ENCODE data around the gene ZNF385A. TPM values are rescaled to one million over a fixed set of nuclear protein-coding genes. Genes with fewer than 3 reads are reported as not detected.

The ZNF385A gene
- total RNA-seq, 2 donors from 2014 or later, result 3.1 to 7.3 TPM

- Histone ChIP-seq H3K27me3 (no peaks in the 10 kb centered on the region), H3K4me3 (no peak overlapping the region), H3K36me3 (replicated peaks in 1 of 2; ENCODE audit: insufficient read depth in 1 of 2, low read depth in 2 of 2) (peaks cover 0 to 20% of the 10 kb centered on the region in 2 donors), H3K4me1 (peaks cover 46% of the 10 kb centered on the region), H3K9me3 (no peaks in the 10 kb centered on the region), H3K27ac (no peak overlapping the region)
- WGBS, 2 donors, result 55 to 68% methylated on average over 9 of the region's 9 CpGs
- TF ChIP-seq POLR2A (IDR thresholded peaks at IDR 0.05), result no peak
- TF ChIP-seq CTCF (IDR thresholded peaks at IDR 0.05), result no peak
- intact Hi-C loops (cut with DNase I), result no loop called here
- ATAC-seq (no peak), DNase-seq (no peak)
These were observed 42.9 kb downstream of the ZNF385A start for GRCh38 chr12:54341378-54342300.

GRCh38 chr12:54340846-54341245 lies 43.7 kb downstream of the ZNF385A start:
- 66 to 82% methylated on average over 7 of the region's 7 CpGs for WGBS, 2 donors
- no peaks in the 10 kb centered on the region for H3K27me3 ChIP-seq
- no peaks in the 10 kb centered on the region for H3K9me3 ChIP-seq
- peak; percentile 10 for ATAC-seq
- intact Hi-C loops (cut with DNase I), result no loop called here
- H3K36me3 ChIP-seq (replicated peaks in 1 of 2; ENCODE audit: insufficient read depth in 1 of 2, low read depth in 2 of 2), result peaks cover 0 to 20% of the 10 kb centered on the region in 2 donors
- no peak for DNase-seq
- peaks cover 54% of the 10 kb centered on the region for H3K4me1 ChIP-seq
- no peak for TF ChIP-seq POLR2A (IDR thresholded peaks at IDR 0.05)
- TF ChIP-seq CTCF (IDR thresholded peaks at IDR 0.05), result no peak
- H3K27ac ChIP-seq, result no peak overlapping the region
- no peak overlapping the region for H3K4me3 ChIP-seq

GRCh38 chr12:54338698-54339296 lies 45.7 kb downstream of the ZNF385A start:
- ATAC-seq (no peak), DNase-seq (no peak)
- peaks cover 0 to 10% of the 10 kb centered on the region in 2 donors for H3K36me3 ChIP-seq (replicated peaks in 1 of 2; ENCODE audit: insufficient read depth in 1 of 2, low read depth in 2 of 2)
- intact Hi-C loops (cut with DNase I), result no loop called here
- H3K27me3 ChIP-seq, result no peaks in the 10 kb centered on the region
- H3K27ac ChIP-seq, result peak overlapping the region in 1 of 4 donors; percentile 58
- TF ChIP-seq CTCF (IDR thresholded peaks at IDR 0.05), result no peak
- no peak for TF ChIP-seq POLR2A (IDR thresholded peaks at IDR 0.05)
- peaks cover 69% of the 10 kb centered on the region for H3K4me1 ChIP-seq
- no peak overlapping the region for H3K4me3 ChIP-seq
- WGBS, 2 donors, result 72 to 78% methylated on average over 4 of the region's 4 CpGs
- no peaks in the 10 kb centered on the region for H3K9me3 ChIP-seq

- H3K27ac ChIP-seq, result peak overlapping the region in 3 of 4 donors; percentile 42 to 58 (median 46)
- WGBS, 2 donors, result 31 to 45% methylated on average over 3 of the region's 3 CpGs
- peaks cover 0 to 6% of the 10 kb centered on the region in 2 donors for H3K36me3 ChIP-seq (replicated peaks in 1 of 2; ENCODE audit: insufficient read depth in 1 of 2, low read depth in 2 of 2)
- ATAC-seq (peak; percentile 47), DNase-seq (peak in 3 of 4 donors; percentile 22 to 52 (median 52))
- H3K4me3 ChIP-seq, result no peak overlapping the region
- no peak for TF ChIP-seq POLR2A (IDR thresholded peaks at IDR 0.05)
- no peak for TF ChIP-seq CTCF (IDR thresholded peaks at IDR 0.05)
- no peaks in the 10 kb centered on the region for H3K27me3 ChIP-seq
- peaks cover 73% of the 10 kb centered on the region for H3K4me1 ChIP-seq
- H3K9me3 ChIP-seq, result no peaks in the 10 kb centered on the region
- intact Hi-C loops (cut with DNase I), result no loop called here
These were observed 46.5 kb downstream of the ZNF385A start for GRCh38 chr12:54337854-54338650.
